Kidney (tissue), 14 donors: Measurements from ENCODE around the gene MIOX. TPM values are rescaled to one million over a fixed set of nuclear protein-coding genes. Genes with fewer than 3 reads are reported as not detected.

Experiments
- DNase-seq, 5 donors: peaks; one replicate each; pipeline ENCODE4 v3.0.0-alpha.2; 2013 to 2020
- FAIRE-seq: peaks from 2 replicates; lab custom pipeline; 2012; peaks lifted over from hg19 to GRCh38; lab: Jason Lieb, UNC
- H3K27ac ChIP-seq, 2 donors: one replicate each; pipeline ENCODE4 v1.7.0; 2013; ENCODE audit warnings: low read depth in 2 of 2, low read length in 2 of 2, inconsistent platforms in 1 of 2
- H3K27me3 ChIP-seq: one replicate; pipeline ENCODE4 v1.7.1; 2013; ENCODE audit warnings: low read length, inconsistent platforms; ENCODE audit not compliant: control insufficient read depth, insufficient read depth
- H3K36me3 ChIP-seq, 3 donors: one replicate each; pipeline versions ENCODE4 v1.7.0 to v1.7.1; 2013; ENCODE audit warnings: low read length in 3 of 3, control low read depth in 1 of 3, inconsistent platforms in 1 of 3; ENCODE audit not compliant: insufficient read depth in 3 of 3, control insufficient read depth in 2 of 3
- H3K4me1 ChIP-seq, 3 donors: one replicate each; pipeline versions ENCODE4 v1.7.0 to v1.7.1; 2013; ENCODE audit warnings: low read length in 3 of 3, inconsistent platforms in 1 of 3, low read depth in 1 of 3; ENCODE audit not compliant: control insufficient read depth in 2 of 3, insufficient read depth in 2 of 3
- H3K4me3 ChIP-seq, 3 donors: one replicate each; pipeline versions ENCODE4 v1.7.0 to v1.8.1; 2013; ENCODE audit warnings: low read length in 3 of 3, control low read depth in 1 of 3, inconsistent platforms in 1 of 3
- H3K9ac ChIP-seq, 3 donors: one replicate each; pipeline versions ENCODE4 v1.7.0 to v1.7.1; 2013; ENCODE audit warnings: low read length in 3 of 3, control low read depth in 1 of 3, inconsistent platforms in 1 of 3
- H3K9me3 ChIP-seq, 3 donors: one replicate each; pipeline versions ENCODE4 v1.7.0 to v1.7.1; 2013; ENCODE audit warnings: low read length in 3 of 3, control low read depth in 1 of 3, inconsistent platforms in 1 of 3; ENCODE audit not compliant: control insufficient read depth in 2 of 3, insufficient read depth in 1 of 3
- CTCF ChIP-seq: IDR thresholded peaks from 3 replicates; pipeline ENCODE4 v1.5.1; 2012; ENCODE audit warnings: mild to moderate bottlenecking, moderate library complexity, borderline replicate concordance; ENCODE audit not compliant: insufficient read depth; ENCODE audit errors: extremely low read depth
- intact Hi-C: fragments of 100-400 bp; cut with DNase I; formaldehyde crosslinking; loops from one replicate; pipeline ENCODE4 v1.11.1; 2022
- polyA plus RNA-seq: library from polyadenylated mRNA; stranded (reverse); fragments of 350-450 nt; fragmentation: Illumina TruSeq; extraction: RNeasy Lipid Tissue Mini Kit (QIAGEN cat#74804); gene quantifications from one replicate; pipeline ENCODE4 v1.2.3, GENCODE V29; 2014; ENCODE audit warnings: low read depth, low replicate concordance; ENCODE audit not compliant: insufficient read depth
- total RNA-seq: library from RNA; stranded (reverse); fragmentation: NEBNext Ultra II Directional; extraction: Animal tissue kit (Norgen Biotek cat#: 25700); gene quantifications from one replicate; pipeline ENCODE4 v1.2.1, GENCODE V29; 2021
- donor health status: control.
- donor health status: control.
- donor health status: control.
- donor health status: control.
- donor health status: control.
- donor health status: DM: yes; HTN: yes; CAD: no.
- donor health status: Normal renal cell carcinoma (clear cell type).

Gene MIOX
- total and polyA plus RNA-seq, 2 donors from 2014 or later = 3.5 to 455 TPM

- no peak for FAIRE-seq
- peaks cover 0 to 41% (median 22%) of the 10 kb centered on the region in 3 donors for H3K36me3 ChIP-seq
- no peak overlapping the region for H3K4me3 ChIP-seq
- no peak overlapping the region for H3K9ac ChIP-seq
- no peak overlapping the region for H3K27ac ChIP-seq
- intact Hi-C loops = no loop called here
- no peaks in the 10 kb centered on the region for H3K27me3 ChIP-seq
- peaks cover 0 to 14% (median 7%) of the 10 kb centered on the region in 3 donors for H3K4me1 ChIP-seq
- no peak for DNase-seq
- TF ChIP-seq CTCF = no peak
- no peaks in the 10 kb centered on the region for H3K9me3 ChIP-seq
Measured at GRCh38 chr22:50467341-50467740, 19.3 kb upstream of the MIOX start.

GRCh38 chr22:50467773-50468440, 18.8 kb upstream of the MIOX start:
- FAIRE-seq (no peak), DNase-seq (no peak)
- no peak overlapping the region for H3K9ac ChIP-seq
- no peak overlapping the region for H3K27ac ChIP-seq
- TF ChIP-seq CTCF = no peak
- intact Hi-C loops = no loop called here
- peaks cover 0 to 36% (median 20%) of the 10 kb centered on the region in 3 donors for H3K36me3 ChIP-seq
- H3K27me3 ChIP-seq = no peaks in the 10 kb centered on the region
- no peak overlapping the region for H3K4me3 ChIP-seq
- H3K4me1 ChIP-seq = peaks cover 0 to 15% (median 11%) of the 10 kb centered on the region in 3 donors
- H3K9me3 ChIP-seq = no peaks in the 10 kb centered on the region

GRCh38 chr22:50468626-50469025, 18.0 kb upstream of the MIOX start:
- H3K36me3 ChIP-seq = peaks cover 0 to 29% (median 18%) of the 10 kb centered on the region in 3 donors
- FAIRE-seq = no peak
- peaks cover 0 to 22% (median 18%) of the 10 kb centered on the region in 3 donors for H3K4me1 ChIP-seq
- no peaks in the 10 kb centered on the region for H3K9me3 ChIP-seq
- no peak for TF ChIP-seq CTCF
- H3K4me3 ChIP-seq = no peak overlapping the region
- intact Hi-C loops = no loop called here
- no peaks in the 10 kb centered on the region for H3K27me3 ChIP-seq
- H3K9ac ChIP-seq = no peak overlapping the region
- no peak for DNase-seq
- no peak overlapping the region for H3K27ac ChIP-seq
